GM19463 (cell line): ENCODE results near the gene BYSL.

Experiments
- ATAC-seq: cut with Tn5 transposase; IDR thresholded peaks from one replicate; pipeline ENCODE4 v1.9.1; 2021; ENCODE audit warnings: mild to moderate bottlenecking, moderate library complexity; ENCODE audit not compliant: unreplicated experiment

BYSL gene

DNA sequence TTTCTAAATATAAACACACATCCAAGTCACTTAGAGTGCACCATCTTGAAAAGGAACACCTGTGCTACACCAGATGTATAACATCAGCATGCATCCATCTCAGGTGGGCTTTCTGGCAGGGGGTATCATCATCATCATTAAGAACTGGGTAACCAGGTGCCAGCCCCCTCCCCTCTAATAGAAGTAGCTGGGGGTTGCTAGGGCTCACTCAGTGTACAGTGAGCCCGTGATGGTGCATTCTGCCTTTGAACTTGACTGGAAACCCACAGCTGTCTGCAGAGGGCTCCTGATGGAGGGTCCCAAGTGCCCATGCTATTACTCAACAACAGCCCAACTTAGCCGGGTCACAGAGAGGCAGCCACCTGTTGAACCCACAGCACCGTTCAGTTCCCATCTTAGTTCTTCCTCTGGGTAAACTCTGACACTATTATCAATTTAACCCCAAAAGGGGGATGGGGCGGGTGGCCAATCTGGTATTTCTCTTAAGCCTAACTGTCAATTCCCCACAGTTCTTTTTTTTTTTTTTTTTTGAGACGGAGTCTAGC lies 53.1 kb downstream of the BYSL start:
- ATAC-seq: no peak

- ATAC-seq: no peak
These were observed 54.0 kb downstream of the BYSL start for GRCh38 chr6:41975276-41975675.

GRCh38 chr6:41976794-41977484 lies 55.6 kb downstream of the BYSL start:
- no peak for ATAC-seq
